GM23338 (cell line): ENCODE results near the gene KCNQ5. TPM values are rescaled to one million over a fixed set of nuclear protein-coding genes. Genes with fewer than 3 reads are reported as not detected.

Source experiments
- ATAC-seq: fragments of 200-7000 bp; cut with Tn5 transposase; 3 replicates; pipeline ENCODE4 v1.9.1; 2020
- DNase-seq: peaks from one replicate; pipeline ENCODE4 v3.0.0-alpha.2; 2015; ENCODE audit warnings: low spot score
- H2AFZ ChIP-seq: fragments of 200-600 bp; sonication (generic); 2 replicates; pipeline ENCODE4 v1.8.0; 2016; ENCODE audit warnings: antibody characterized with exemption, mild to moderate bottlenecking, moderate library complexity
- H3F3A ChIP-seq: fragments of 200-600 bp; sonication (generic); replicated peaks from 2 replicates; pipeline ENCODE4 v1.8.0; 2017; ENCODE audit warnings: antibody characterized with exemption, mixed run types, low read depth
- H3K27ac ChIP-seq: fragments of 200-600 bp; sonication (generic); 2 replicates; pipeline ENCODE4 v1.6.1; 2016; ENCODE audit warnings: low read depth
- H3K27me3 ChIP-seq: fragments of 200-600 bp; sonication (generic); 2 replicates; pipeline ENCODE4 v1.8.0; 2016; ENCODE audit warnings: mild to moderate bottlenecking, mixed run types, moderate library complexity; ENCODE audit not compliant: insufficient read depth
- H3K36me3 ChIP-seq: fragments of 200-600 bp; sonication (generic); 2 replicates; pipeline ENCODE4 v1.8.0; 2016; ENCODE audit warnings: mild to moderate bottlenecking; ENCODE audit not compliant: insufficient read depth
- H3K4me1 ChIP-seq: fragments of 200-600 bp; sonication (generic); 2 replicates; pipeline ENCODE4 v1.8.0; 2016; ENCODE audit warnings: mild to moderate bottlenecking, moderate library complexity; ENCODE audit not compliant: insufficient read depth
- H3K4me2 ChIP-seq: fragments of 200-600 bp; sonication (generic); 2 replicates; pipeline ENCODE4 v1.7.1; 2017; ENCODE audit warnings: mixed run types
- H3K4me3 ChIP-seq: fragments of 200-600 bp; sonication (generic); 2 replicates; pipeline ENCODE4 v1.6.1; 2016; ENCODE audit warnings: mixed run types
- H3K79me2 ChIP-seq: fragments of 200-600 bp; sonication (generic); replicated peaks from 2 replicates; pipeline ENCODE4 v1.8.0; 2017; ENCODE audit warnings: mild to moderate bottlenecking; ENCODE audit not compliant: insufficient read depth
- H3K9me2 ChIP-seq: fragments of 200-600 bp; sonication (generic); 2 replicates; pipeline ENCODE4 v1.8.0; 2017; ENCODE audit not compliant: insufficient read depth
- H4K20me1 ChIP-seq: fragments of 200-600 bp; sonication (generic); replicated peaks from 2 replicates; pipeline ENCODE4 v1.8.0; 2017; ENCODE audit warnings: mild to moderate bottlenecking; ENCODE audit not compliant: insufficient read depth
- H3K27ac Mint-ChIP-seq: 2 replicates; pipeline ENCODE4 v1.8.0; 2020; ENCODE audit warnings: inconsistent platforms, mild to moderate bottlenecking, moderate library complexity, mixed read lengths
- H3K27me3 Mint-ChIP-seq: 3 replicates; pipeline ENCODE4 v1.8.0; 2022; ENCODE audit warnings: low read depth, mild to moderate bottlenecking, moderate library complexity, mixed read lengths, inconsistent platforms; ENCODE audit not compliant: insufficient read depth, poor library complexity
- H3K36me3 Mint-ChIP-seq: 3 replicates; pipeline ENCODE4 v1.8.0; 2021; ENCODE audit warnings: low read depth, mild to moderate bottlenecking, inconsistent platforms, moderate library complexity, mixed read lengths
- H3K4me1 Mint-ChIP-seq: 3 replicates; pipeline ENCODE4 v1.8.0; 2020; ENCODE audit warnings: mild to moderate bottlenecking, inconsistent platforms, mixed read lengths
- H3K4me3 Mint-ChIP-seq: 3 replicates; pipeline ENCODE4 v1.8.0; 2021; ENCODE audit warnings: moderate library complexity, mild to moderate bottlenecking, inconsistent platforms, mixed read lengths
- H3K9me3 Mint-ChIP-seq: 3 replicates; pipeline ENCODE4 v1.8.0; 2020; ENCODE audit warnings: moderate library complexity, mild to moderate bottlenecking, inconsistent platforms, mixed read lengths
- CREB1 ChIP-seq: fragments of 250-450 bp; sonication (Bioruptor Pico); IDR thresholded peaks from 2 replicates; pipeline ENCODE4 v1.5.0; 2020; ENCODE audit warnings: low read depth, mild to moderate bottlenecking, moderate library complexity
- CTCF ChIP-seq, 2 experiments: fragments of 200-600 bp in 1 of 2; sonication (generic) in 1 of 2; conservative IDR thresholded peaks; 2 replicates each; pipeline versions ENCODE4 v1.5.1 to v1.6.1; 2016 to 2017; ENCODE audit warnings: antibody characterized with exemption in 2 of 2, low read depth in 2 of 2, mild to moderate bottlenecking in 2 of 2, moderate library complexity in 1 of 2
- ETS1 ChIP-seq: IDR thresholded peaks from 2 replicates; pipeline ENCODE4 v1.6.1; 2016; ENCODE audit warnings: antibody characterized with exemption
- EZH2 ChIP-seq: fragments of 200-600 bp; sonication (generic); IDR thresholded peaks from one replicate; pipeline ENCODE4 v1.8.0; 2017; ENCODE audit warnings: antibody characterized with exemption, mild to moderate bottlenecking, low read depth; ENCODE audit not compliant: unreplicated experiment
- EZH2phosphoT487 ChIP-seq: fragments of 200-600 bp; sonication (generic); IDR thresholded peaks from one replicate; pipeline ENCODE4 v1.8.1; 2018; ENCODE audit warnings: antibody characterized with exemption; ENCODE audit not compliant: unreplicated experiment
- JUNB ChIP-seq: IDR thresholded peaks from one replicate; pipeline ENCODE4 v1.6.1; 2016; ENCODE audit warnings: antibody characterized with exemption; ENCODE audit not compliant: unreplicated experiment
- NANOG ChIP-seq: IDR thresholded peaks from 2 replicates; pipeline ENCODE4 v1.6.1; 2016; ENCODE audit warnings: antibody characterized with exemption, borderline replicate concordance
- POLR2AphosphoS5 ChIP-seq: IDR thresholded peaks from 2 replicates; pipeline ENCODE4 v1.6.1; 2016; ENCODE audit warnings: antibody characterized with exemption, low read depth
- REST ChIP-seq: IDR thresholded peaks from one replicate; pipeline ENCODE4 v1.6.1; 2018; ENCODE audit warnings: antibody characterized with exemption; ENCODE audit not compliant: unreplicated experiment
- STAT1 ChIP-seq: IDR thresholded peaks from one replicate; pipeline ENCODE4 v1.6.1; 2016; ENCODE audit warnings: antibody characterized with exemption; ENCODE audit not compliant: unreplicated experiment
- ZNF114 ChIP-seq: fragments of 250-450 bp; sonication (Bioruptor Pico); IDR thresholded peaks from 2 replicates; pipeline ENCODE4 v1.5.0; 2020; ENCODE audit warnings: mild to moderate bottlenecking, moderate library complexity
- ZNF331 ChIP-seq: fragments of 250-450 bp; sonication (Bioruptor Pico); IDR thresholded peaks from 2 replicates; pipeline ENCODE4 v1.5.0; 2020; ENCODE audit warnings: low read depth, mild to moderate bottlenecking, moderate library complexity
- ZNF462 ChIP-seq: fragments of 250-450 bp; sonication (Bioruptor Pico); IDR thresholded peaks from 2 replicates; pipeline ENCODE4 v1.5.0; 2020; ENCODE audit warnings: mild to moderate bottlenecking, moderate library complexity
- polyA plus RNA-seq: library from polyadenylated mRNA; unstranded; fragments of >200 nt; fragmentation: Nextera tagmentation; extraction: Ambion mirVana; gene quantifications from 2 replicates; pipeline ENCODE4 v1.2.1, GENCODE V29; 2016
- total RNA-seq: library from RNA; depleted of rRNA; stranded (reverse); fragments of >200 nt; shearing (Covaris generic); gene quantifications from 2 replicates; pipeline ENCODE4 v1.2.3, GENCODE V29; 2014

The KCNQ5 gene
- total and polyA plus RNA-seq, 2 experiments from 2014 or later: 0.68 to 0.87 TPM

GRCh38 chr6:73107016-73107415, 485.2 kb downstream of the KCNQ5 start:
- Mint-ChIP-seq H3K27me3 (no peaks in the 10 kb centered on the region), H3K27ac (no peak overlapping the region), H3K9me3 (no peaks in the 10 kb centered on the region; the same call in 2 of the 3 replicates), H3K36me3 (no peaks in the 10 kb centered on the region), H3K4me3 (no peak overlapping the region), H3K4me1 (no peaks in the 10 kb centered on the region)
- no peak overlapping the region for H3K27ac ChIP-seq
- no peaks in the 10 kb centered on the region for H3F3A ChIP-seq
- ATAC-seq: no peak
- no peaks in the 10 kb centered on the region for H3K4me1 ChIP-seq
- no peaks in the 10 kb centered on the region for H4K20me1 ChIP-seq
- peaks cover 7% of the 10 kb centered on the region; the same call in 1 of the 2 replicates for H3K9me2 ChIP-seq
- no peak overlapping the region for H3K4me2 ChIP-seq
- H3K36me3 ChIP-seq: no peaks in the 10 kb centered on the region
- no peak for TF ChIP-seq CREB1 (CRISPR knock-in tag)
- TF ChIP-seq EZH2phosphoT487: no peak
- TF ChIP-seq POLR2AphosphoS5: no peak
- TF ChIP-seq ZNF331 (CRISPR knock-in tag): no peak
- TF ChIP-seq REST: no peak
- no peak for TF ChIP-seq EZH2
- TF ChIP-seq ZNF114 (CRISPR knock-in tag): no peak
- no peak for TF ChIP-seq STAT1
- no peak for TF ChIP-seq CTCF (conservative IDR thresholded peaks at IDR 0.05; ENCODE audit: low read depth in 2 of 2)
- TF ChIP-seq ZNF462 (CRISPR knock-in tag): no peak
- no peak for TF ChIP-seq NANOG
- TF ChIP-seq JUNB: no peak
- no peak for TF ChIP-seq ETS1
- no peak overlapping the region for H2AFZ ChIP-seq
- DNase-seq: no peak
- H3K4me3 ChIP-seq: no peak overlapping the region
- no peaks in the 10 kb centered on the region for H3K79me2 ChIP-seq
- no peaks in the 10 kb centered on the region for H3K27me3 ChIP-seq
